NT2/D1 (cell line): Measurements from ENCODE around the gene GPR17.

Experiments used
- SUZ12 ChIP-seq: IDR thresholded peaks from 2 replicates; pipeline ENCODE4 v1.6.1; 2011; ENCODE audit not compliant: insufficient read length, insufficient read depth; ENCODE audit errors: extremely low read depth
- ZNF274 ChIP-seq: IDR thresholded peaks from 2 replicates; pipeline ENCODE4 v1.6.1; 2011; ENCODE audit warnings: mild to moderate bottlenecking, low read depth, low read length

- TF ChIP-seq ZNF274 (no peak), SUZ12 (no peak)
These were observed 14.3 kb downstream of the GPR17 start for GRCh38 chr2:127660291-127660578.
